HG03565 (cell line): Measurements from ENCODE around the gene STAT6.
"Not testable (repeated sequence)": the region's sequence is repeated elsewhere in the genome, so short reads cannot be mapped to it uniquely, and the experiment has no call there.

ENCODE experiments used
- ATAC-seq: cut with Tn5 transposase; IDR thresholded peaks from one replicate; pipeline ENCODE4 v1.9.1; 2021; ENCODE audit warnings: mild to moderate bottlenecking, moderate library complexity; ENCODE audit not compliant: unreplicated experiment

Gene STAT6

DNA sequence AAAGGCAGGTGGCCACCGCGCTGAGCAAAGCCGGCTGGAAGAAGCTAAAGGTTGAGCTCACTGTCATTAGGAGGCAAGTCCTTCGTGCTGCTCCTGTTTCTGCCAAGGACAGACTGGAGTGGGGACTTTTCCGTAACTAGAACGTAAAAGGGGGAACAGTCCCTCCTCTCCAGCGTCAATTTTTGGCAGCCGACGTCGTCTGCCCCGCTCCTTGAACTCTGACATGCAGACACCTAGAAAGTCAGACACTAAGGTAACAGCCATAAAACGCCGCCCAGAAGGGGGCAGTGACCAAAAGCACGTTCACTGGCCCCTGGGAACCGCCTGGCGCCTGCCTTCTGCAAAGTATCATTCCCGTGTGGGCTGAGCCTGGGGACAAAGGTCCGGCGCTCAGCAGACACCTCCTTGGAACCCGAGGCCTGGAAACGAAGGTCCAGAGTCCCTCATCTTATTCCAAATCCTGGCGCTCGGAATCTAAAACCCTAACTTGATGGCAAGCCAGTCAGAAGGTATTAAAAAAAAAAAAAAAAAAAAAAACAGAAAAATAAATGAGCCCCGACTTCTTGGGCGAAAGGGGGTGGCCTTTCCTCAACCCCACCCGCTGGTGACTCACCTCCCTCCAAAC lies 16.1 kb upstream of the STAT6 start:
- ATAC-seq: peak; percentile 38

DNA sequence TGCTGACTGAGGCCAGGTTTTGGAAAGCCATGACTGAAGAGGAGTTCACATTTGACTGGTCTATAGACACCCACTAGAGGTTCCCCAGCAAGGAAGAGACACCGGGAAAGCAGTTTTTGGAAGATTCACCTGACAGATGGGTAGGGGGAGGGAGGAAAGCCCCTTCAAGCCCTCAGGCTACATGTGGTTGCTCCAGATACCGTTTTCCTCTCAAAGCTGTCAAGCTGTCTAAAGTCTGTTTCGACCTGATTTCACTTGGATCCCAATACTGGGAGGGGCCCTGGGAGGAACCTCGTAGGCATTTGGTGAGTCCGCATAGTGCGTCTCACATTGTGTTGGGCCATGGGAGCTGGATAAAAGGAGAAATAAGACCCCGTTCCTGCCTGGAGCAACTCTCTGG lies 15.4 kb upstream of the STAT6 start:
- no peak for ATAC-seq

DNA sequence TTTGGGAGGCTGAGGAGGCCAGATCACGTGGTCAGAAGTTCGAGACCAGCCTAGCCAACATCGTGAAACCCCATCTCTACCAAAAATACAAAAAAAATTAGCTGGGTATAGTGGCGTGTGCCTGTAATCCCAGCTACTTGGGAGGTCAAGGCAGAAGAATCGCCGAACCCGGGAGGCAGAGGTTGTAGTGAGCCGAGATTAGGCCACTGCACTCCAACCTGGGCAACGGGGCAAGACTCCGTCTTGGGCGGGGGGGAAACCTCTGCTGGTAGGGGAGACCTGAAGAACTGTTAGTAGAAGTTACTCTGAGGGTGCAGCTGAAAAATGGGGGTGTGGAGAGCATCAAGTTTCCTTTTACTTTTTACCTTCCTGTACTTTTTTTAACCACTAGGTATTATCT lies 14.9 kb upstream of the STAT6 start:
- ATAC-seq: no peak

DNA sequence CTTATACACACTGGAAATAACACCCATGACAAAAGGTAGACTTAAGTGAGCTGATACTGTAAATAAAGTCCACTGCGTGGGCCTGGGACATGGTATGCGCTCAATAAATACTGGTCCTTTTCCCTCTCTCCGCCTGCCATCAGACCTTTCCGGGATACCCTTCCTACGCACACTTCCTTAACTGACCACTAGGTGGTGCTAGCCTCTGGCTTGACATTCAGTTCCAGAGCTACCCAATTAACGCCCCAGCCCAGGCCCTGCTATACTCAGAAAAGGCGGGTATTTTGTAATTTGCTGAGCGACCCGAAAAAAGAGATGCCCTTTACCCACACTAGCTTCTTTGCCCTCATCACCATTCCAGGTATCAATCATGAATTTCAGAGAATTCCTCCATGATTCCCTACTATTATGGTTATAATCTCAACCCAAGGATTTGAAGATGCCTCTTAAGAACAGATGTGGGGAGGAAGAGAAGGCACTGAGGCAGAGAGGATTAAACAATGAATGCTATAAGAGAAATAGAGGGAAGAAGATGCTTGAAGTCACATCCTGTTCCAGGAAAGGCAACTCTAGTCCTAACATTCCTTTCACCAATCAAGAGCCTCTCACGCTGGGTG lies 13.2 kb upstream of the STAT6 start:
- ATAC-seq: no peak

DNA sequence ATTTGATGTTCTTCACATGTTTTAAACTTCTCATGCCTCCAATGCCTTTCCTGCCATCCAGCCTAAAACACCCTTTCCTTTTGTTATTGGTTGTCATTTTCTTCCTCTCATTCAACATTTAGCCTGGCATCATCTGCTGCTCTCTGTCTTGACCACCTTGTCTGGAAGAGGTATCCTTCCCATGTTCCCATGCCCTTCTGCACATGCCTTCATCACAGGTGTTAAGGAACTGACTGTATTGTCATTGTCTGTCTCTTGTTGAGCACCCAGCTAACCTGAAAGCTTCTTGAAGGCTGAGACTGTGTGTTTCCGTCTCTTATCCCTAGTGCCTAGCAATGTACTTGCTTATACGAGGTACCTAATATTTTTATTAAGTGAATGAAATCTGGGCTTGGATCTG lies 12.7 kb upstream of the STAT6 start:
- ATAC-seq: no peak

DNA sequence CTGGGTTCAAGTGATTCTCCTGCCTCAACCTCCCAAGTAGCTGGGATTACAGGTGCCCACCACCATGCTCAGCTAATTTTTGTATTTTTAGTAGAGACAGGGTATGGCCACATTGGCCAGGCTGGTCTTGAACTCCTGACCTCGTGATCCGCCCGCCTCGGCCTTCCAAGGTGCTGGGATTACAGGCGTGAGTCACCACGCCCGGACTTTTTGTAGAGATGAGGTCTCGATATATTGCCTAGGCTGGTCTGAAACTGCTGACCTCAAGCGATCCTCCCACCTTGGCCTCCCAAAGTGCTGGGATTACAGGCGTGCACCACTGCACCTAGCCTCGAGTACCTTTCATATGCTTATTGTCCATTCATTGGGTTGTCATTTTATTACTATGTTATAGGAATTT lies 9.6 kb upstream of the STAT6 start:
- not testable (repeated sequence) for ATAC-seq

DNA sequence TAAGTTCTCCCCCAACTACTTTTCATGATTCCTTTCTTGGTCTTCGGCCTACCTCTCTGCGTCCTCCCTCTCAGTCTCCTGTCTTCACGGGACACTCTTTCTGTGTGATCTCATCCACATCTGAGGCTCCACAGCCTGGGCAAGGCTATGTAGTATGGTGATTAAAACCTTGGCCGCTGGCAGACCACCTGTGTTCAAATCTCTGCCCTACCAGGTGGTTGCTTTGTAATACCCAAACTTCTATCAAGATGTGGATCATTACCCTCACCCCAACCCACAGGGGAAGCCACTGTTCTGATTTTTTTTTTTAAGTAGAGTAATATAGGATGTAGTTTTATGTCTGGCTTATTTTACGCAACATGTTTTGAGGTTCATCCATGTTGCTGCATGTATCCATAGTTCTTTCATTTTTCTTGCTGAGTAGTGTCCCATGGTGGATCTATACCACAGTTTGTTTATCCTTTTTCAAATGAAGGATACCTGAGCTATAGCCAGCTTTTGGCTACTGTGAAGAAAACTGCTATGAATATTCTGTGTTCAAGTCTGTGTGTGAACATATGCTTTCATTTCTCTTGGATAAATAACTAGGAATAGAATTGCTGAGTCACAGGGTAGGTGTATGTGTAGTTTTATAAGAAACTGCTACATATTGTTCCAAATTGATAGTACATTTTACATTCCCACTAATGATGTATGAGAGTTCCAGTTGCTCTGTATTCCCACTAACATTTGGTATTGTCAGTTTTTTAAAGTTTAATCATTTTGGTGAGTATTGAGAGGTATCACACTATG lies 8.3 kb upstream of the STAT6 start:
- ATAC-seq: no peak

DNA sequence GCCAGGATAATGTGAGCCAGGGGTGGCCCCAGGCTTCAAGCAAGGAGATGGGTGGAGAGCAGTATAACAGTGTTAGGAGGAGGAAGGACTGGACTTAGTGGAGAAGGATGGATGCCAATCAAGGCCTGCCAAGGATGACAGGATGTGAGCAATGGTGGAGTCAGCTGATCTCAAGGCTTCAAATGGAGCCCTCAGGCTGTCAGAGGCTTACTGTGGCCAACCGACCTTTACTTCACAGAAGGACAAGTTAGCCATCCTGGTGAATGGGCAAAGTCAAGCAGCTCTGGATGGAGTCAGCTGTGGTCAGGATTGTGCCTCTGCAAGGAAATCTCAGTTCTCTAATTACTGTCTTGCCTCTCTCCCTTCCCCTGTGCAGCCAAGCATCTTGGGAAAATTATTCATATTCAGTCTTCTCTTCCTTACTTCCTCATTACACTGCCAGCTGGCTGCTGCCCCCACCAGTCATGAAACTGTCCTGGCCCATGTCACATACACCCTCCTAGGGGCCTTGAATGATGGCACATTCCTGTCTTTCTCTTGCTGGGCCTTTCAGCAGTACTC lies 7.6 kb upstream of the STAT6 start:
- no peak for ATAC-seq

DNA sequence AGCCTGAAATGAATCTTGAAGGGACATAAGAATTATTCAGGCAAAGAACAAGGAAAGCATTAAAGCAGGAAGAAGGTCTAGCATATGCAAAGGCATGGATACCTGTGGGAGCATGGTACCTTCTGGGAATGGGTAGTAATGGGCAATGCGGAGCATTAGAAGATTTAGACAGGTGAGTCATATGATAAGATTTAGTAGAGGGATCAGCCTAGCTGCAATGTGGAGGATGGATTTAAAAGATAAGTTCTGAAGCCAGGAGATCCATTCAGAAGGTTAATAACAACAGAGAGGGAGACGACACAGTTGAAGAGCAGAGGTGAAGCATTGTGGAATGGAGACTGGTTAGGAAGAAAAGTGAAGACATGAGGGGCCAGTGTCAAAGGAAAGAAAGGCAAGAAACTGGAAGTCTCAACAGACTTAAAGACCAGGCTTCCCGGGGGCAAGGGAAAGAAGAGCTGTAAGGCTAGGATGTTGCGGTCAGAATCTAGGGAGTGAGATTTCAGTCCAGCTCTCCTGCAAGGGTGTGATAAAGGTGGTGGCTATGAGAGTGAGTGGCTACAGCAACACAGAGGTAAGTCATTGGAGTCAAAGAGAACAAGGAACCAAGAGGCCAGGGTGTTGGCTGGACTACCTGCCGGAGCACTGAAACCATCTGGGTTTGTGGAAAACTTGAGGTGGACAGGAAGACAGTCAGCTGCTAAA lies 5.6 kb upstream of the STAT6 start:
- ATAC-seq: no peak

DNA sequence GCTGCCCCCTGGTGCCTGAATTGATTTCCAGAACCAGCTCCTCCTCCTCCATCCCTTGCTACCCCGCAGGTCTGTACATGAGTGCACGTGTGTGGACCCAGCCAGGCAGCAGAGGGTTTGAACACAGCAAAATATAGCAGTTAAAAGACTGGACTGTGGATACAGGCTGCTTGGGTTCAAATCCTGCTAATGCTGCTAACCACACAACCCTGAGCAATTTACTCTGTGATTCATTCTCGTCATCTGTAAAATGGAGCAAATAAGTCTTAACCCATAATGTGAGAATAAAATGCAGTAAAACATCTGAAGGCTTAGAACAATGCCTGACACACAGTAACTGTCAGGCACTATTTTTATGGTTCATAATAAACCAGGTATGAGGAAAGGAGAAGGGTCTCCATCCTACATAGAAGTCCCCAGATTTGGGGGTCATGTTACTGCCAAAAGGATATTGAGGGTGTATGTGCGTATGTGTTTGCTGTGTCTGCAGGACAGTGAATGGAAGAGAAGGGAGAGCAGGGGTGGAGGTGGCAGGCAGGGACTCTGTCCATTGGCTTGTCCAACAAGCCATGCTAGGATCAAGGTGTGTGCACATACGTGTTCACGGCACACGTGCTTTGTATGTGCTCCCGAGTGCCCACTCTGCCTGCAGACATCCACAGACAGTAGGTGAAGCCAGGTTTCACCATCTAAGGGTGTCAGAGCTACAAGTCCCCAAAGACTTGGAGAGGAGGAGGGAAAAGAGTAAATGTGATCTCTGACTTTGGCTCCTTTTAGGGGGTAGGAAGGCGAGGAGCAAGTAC lies 1.5 kb upstream of the STAT6 start:
- ATAC-seq: peak; percentile 47

DNA sequence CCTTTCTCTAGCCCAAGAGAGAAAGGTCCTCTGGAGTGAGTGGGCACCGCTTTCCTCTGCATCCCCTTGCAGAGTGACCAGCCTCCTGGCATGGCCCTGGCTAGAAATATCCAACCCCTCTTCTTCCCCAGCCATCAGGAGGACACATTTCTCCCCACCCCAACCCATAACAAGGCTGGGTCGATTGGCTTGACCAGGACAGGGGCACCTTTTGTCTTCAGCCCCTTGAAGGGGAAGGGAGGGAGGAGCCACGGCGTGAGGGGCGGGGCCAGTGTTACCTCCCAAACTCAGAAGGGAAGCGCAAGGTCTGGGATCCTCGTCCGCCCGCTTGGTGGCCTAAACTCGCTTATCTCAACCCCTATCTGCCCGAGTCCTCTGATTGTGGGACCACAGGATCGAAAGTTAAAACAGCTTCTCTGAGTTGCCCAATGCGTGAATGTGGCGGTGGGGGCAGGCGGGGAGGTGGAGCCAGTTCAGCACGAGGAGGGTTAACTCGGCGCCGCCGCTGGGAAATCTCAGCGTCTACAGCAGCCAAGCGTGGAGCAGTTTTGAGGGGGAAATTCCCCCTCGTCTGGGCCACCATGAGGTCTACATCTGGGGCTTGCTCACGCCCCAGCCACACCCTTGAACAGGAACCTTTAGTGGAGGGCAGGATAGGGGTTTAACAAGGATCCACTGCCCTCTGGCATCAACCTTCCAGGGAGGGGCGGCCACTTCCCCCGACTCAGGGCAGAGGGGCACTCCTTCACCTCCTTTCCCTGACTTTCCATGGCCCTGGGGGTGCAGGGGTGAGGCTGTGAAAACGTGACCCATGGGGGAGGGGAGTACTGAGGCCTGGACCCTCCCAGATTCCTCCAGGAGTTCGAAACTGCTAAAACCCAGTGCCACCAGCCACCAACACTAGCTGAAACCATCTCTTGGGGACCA lies 795 bp downstream of the STAT6 start:
- ATAC-seq: no peak

DNA sequence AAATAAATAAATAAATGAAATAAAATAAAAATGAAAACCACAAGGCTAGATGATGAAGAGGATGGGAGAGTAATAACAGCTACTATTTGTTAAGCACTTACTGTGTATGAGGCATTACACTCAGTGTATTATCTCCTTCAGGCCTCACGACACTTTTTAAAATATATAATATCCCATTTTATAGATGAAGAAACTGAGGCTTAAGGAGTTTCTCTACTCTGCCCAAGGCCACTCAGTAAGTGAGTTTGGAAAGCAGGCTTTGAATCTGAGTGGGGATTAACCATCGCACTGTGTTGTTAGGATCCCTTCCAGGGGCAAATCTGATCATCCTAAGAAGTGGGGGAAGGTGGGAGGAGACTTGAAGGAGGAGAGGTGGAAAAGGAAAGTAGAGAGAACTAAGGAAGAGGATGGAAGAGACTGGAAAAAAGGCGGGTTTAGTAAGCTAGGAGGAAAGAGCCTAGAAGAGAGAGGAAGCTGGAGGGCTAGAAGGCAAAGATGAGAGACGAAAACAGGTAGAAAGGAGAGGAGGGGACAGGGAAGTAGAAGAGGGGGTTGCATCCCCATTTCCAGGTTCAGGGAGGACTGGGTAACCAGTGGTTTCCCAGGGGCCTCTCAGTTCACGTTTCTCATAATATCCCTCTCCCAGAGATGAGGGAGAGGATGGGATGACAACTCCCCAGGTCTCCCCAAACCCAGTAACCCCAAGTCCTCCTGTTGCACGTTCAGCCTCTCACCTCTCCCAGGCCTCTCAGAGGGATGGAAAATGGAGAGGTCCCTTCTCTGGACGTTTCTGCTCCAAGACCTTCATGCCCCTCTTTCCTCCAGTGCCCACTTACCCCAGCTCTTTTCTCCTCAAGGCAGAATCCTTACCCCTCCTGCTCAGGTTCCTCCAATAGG lies 1.7 kb downstream of the STAT6 start:
- no peak for ATAC-seq

DNA sequence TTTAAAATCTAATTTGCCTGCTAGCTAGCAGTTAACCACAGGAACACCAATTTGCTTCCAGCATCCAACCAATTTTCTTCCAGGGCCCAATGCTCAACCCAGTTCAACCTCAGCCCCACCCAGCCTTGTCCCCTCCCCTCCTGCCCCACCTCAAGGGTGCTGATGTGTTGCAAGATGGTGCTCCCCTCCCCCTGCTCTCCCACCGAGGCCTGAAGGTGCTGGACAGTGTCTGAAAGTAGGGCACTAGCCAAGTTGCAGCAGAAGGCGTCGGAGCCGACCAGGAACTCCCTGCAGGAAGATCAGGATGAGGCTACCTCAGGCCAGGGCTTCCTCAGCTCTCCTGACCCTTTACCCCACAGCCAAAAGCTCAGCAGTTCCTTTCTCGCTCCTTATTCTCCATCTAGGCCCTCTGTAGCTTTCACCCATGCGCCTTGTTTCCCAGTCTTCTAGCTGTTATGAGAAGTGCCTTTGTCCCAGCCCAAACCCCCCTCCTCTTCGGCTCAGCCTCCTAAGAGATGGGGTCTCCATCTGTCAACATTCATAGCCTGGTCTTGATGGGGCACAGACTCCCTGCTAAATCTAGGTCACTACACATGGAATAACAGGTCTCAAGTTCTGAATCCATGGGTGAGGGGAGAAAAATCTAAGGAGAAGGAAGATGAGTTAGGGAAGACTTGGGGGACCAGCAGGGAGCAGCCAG lies 3.6 kb downstream of the STAT6 start:
- ATAC-seq: no peak

DNA sequence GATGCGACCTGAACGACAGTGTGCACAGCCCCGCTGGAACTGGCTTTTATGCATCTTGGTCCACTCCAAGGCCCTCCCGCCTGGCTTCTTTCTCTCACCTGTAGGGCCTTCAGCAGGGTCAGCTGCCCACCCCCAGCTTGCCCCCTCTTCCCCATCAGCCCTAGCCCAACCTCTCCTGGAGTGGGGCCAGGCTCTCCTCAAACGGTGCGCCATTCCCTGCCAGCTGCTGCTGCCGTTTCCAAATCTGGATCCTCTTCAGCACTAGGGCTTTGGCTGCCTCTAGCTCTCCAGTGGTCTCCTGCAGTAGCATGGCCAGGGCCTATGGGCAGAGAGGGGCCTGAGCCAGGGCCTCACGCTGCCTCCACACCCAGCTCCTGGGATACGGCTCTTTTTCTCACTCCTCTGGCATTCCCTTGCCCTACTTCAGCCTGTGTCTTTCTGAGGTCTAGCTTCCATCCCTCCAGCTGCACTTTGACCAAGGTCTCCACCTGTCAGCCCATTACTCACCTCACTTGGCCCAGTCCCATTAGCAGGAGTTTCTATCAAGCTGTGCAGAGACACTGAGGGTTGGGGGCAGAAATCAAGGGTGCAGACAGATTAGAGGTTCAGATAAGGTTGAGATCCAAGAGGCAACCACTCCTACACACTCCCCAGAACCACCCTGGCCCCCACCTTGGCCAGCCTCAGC lies 5.0 kb downstream of the STAT6 start:
- ATAC-seq: no peak

DNA sequence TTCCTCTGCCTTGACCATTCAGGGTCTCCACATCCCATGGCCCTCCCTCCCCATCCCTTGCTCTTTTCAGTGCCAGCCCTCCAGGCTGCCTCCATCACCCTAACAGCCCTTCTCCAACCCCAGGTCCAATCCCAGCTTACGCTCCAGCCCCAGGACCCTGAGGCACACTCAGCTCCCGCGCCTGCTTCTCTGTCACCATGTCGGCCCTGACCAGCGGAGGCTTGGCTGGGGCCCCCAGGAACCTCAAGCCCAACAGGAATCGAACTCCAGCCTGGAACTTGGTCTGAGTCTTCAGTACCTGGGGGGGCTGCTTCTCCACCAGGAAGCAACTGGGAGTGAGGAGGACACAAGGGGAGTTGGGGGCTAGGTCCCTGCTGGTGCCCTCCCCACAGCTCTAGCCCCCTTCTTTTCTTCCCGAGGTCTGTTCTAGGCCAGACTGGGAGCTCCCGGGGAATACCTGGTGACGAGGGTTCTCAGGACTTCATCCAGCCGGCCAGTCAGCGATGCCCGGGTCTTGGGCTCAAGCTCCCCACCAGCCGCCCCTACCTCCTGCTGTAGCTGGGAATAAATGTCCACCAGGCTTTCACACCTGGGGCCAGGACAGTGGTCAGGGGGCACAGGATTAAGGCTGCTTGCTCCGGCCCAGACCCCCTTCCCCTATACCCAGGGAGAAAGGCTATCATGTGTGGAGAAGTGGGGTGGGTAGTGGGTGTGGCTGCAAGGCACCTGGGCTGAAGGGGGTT lies 6.0 kb downstream of the STAT6 start:
- no peak for ATAC-seq

DNA sequence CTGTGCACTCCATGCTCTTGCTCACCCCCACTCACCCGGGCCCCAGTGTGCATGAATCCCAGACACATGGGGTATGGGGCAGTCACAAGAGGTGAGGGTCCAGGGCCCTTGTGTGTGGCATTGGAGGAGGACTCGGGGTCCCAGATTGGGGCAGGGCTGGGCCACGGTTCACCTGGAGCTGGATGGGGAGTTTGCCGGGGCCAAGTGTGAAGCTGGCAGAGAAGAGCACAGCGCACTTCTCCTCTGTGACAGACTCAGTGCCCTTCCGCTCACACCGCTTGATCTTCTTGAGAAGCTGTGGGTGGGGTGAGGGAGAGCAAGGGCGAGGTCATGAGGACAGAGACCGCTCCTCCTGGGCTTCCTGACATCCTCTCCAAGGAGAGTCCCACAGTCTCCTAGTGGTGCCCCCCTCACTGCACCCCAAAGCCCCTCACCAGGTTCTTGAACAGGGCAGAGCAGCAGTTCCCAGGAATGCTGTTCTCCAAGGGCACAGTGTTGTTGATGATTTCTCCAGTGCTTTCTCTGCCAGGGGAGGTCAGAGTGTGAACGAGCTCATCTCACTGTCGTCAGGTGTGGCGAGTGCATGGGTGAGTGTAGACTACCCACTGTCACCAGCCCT lies 6.8 kb downstream of the STAT6 start:
- ATAC-seq: no peak
